Stomach smooth muscle (tissue), 2 donors: Measurements from ENCODE around the gene LRRC4.

Source experiments
- H3K27ac ChIP-seq: one replicate; pipeline ENCODE4 v1.7.0; 2013; ENCODE audit warnings: mild to moderate bottlenecking, low read length, inconsistent platforms
- H3K27me3 ChIP-seq, 2 donors: one replicate each; pipeline ENCODE4 v1.7.0; 2013; ENCODE audit warnings: low read length in 2 of 2; ENCODE audit not compliant: insufficient read depth in 2 of 2, control insufficient read depth in 1 of 2
- H3K36me3 ChIP-seq, 2 donors: one replicate each; pipeline ENCODE4 v1.7.0; 2013; ENCODE audit warnings: low read length in 2 of 2; ENCODE audit not compliant: control insufficient read depth in 2 of 2, insufficient read depth in 2 of 2
- H3K4me1 ChIP-seq: one replicate; pipeline ENCODE4 v1.7.0; 2013; ENCODE audit warnings: low read length; ENCODE audit not compliant: control insufficient read depth, insufficient read depth
- H3K4me3 ChIP-seq, 2 donors: one replicate each; pipeline ENCODE4 v1.7.0; 2013; ENCODE audit warnings: low read length in 2 of 2
- H3K9ac ChIP-seq, 2 donors: one replicate each; pipeline ENCODE4 v1.7.0; 2013; ENCODE audit warnings: low read length in 2 of 2, mild to moderate bottlenecking in 1 of 2
- H3K9me3 ChIP-seq, 2 donors: one replicate each; pipeline ENCODE4 v1.7.0; 2013; ENCODE audit warnings: low read length in 2 of 2; ENCODE audit not compliant: control insufficient read depth in 2 of 2
- donor health status: healthy.
- donor health status: Pancreatic carcinoma.

LRRC4 gene

GRCh38 chr7:127979728-127980126 lies 51.5 kb downstream of the LRRC4 start:
- peaks cover 5% of the 10 kb centered on the region for H3K4me1 ChIP-seq
- no peak overlapping the region for H3K27ac ChIP-seq
- H3K9ac ChIP-seq: no peak overlapping the region
- no peaks in the 10 kb centered on the region for H3K9me3 ChIP-seq
- H3K36me3 ChIP-seq: no peaks in the 10 kb centered on the region
- no peak overlapping the region for H3K4me3 ChIP-seq
- no peaks in the 10 kb centered on the region for H3K27me3 ChIP-seq

GRCh38 chr7:127979113-127979727 lies 52.0 kb downstream of the LRRC4 start:
- H3K27ac ChIP-seq: no peak overlapping the region
- peaks cover 5% of the 10 kb centered on the region for H3K4me1 ChIP-seq
- no peaks in the 10 kb centered on the region for H3K36me3 ChIP-seq
- no peak overlapping the region for H3K4me3 ChIP-seq
- H3K27me3 ChIP-seq: no peaks in the 10 kb centered on the region
- no peaks in the 10 kb centered on the region for H3K9me3 ChIP-seq
- no peak overlapping the region for H3K9ac ChIP-seq

GRCh38 chr7:127978421-127978820 lies 52.8 kb downstream of the LRRC4 start:
- H3K9ac ChIP-seq: no peak overlapping the region
- H3K27ac ChIP-seq: no peak overlapping the region
- H3K9me3 ChIP-seq: no peaks in the 10 kb centered on the region

More at GRCh38 chr7:127978421-127978820, 52.8 kb downstream of the LRRC4 start:
- H3K4me3 ChIP-seq: no peak overlapping the region
- H3K27me3 ChIP-seq: no peaks in the 10 kb centered on the region
- peaks cover 7% of the 10 kb centered on the region for H3K4me1 ChIP-seq
- H3K36me3 ChIP-seq: no peaks in the 10 kb centered on the region
